ENCODE data around the gene ARHGAP42.

DNA sequence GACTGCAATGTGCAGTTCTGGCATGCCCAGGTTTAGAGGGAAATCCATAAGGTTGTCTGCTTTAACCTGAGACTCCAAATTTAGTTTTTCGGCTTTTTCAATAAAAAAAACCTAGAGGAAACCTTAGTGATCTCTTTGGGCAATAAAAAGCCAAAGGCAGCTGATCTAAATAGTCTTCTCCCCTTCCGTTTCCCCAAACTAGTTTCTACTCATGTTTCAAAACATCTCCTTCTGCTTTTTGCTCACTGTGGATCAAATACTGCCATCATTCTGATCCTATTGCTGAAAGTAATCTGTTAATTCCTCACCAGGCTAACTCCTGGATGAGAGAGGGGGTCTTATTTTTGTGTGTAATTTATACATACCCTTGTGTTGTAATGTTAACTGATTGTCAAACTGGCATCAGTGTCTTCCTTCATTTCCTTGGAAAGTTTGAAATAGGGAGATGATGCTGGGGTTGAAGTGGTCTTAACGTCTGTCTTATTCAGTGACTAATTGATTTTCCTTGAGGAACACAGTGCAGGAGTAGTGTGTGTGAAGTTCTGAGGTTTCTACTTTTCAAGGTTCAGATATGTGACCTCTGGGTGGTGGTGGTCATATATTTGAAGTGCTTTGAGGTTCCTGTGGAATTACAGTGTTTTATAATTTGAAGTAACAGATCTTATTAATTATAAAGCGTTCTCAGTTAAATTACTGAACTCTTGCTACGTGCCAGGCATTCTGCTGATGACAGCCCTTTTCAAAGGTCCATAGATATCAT is 55.0 kb downstream of the ARHGAP42 start:
- TF ChIP-seq POLR2A (IDR thresholded peaks at IDR 0.05; ENCODE audit: extremely low read depth, insufficient read length) (no peak), MYC (IDR thresholded peaks at IDR 0.05; ENCODE audit: low read depth, low read length) (no peak)
- TF ChIP-seq, protein P1, sequence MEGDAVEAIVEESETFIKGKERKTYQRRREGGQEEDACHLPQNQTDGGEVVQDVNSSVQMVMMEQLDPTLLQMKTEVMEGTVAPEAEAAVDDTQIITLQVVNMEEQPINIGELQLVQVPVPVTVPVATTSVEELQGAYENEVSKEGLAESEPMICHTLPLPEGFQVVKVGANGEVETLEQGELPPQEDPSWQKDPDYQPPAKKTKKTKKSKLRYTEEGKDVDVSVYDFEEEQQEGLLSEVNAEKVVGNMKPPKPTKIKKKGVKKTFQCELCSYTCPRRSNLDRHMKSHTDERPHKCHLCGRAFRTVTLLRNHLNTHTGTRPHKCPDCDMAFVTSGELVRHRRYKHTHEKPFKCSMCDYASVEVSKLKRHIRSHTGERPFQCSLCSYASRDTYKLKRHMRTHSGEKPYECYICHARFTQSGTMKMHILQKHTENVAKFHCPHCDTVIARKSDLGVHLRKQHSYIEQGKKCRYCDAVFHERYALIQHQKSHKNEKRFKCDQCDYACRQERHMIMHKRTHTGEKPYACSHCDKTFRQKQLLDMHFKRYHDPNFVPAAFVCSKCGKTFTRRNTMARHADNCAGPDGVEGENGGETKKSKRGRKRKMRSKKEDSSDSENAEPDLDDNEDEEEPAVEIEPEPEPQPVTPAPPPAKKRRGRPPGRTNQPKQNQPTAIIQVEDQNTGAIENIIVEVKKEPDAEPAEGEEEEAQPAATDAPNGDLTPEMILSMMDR (IDR thresholded peaks at IDR 0.05; ENCODE audit: low read depth, low read length): no peak
